K562 (cell line): ENCODE data around the gene PLCG2. TPM values are rescaled to one million over a fixed set of nuclear protein-coding genes. Genes with fewer than 3 reads are reported as not detected.

Experiments used
- ATAC-seq: fragments of 200-7000 bp; cut with Tn5 transposase; 3 replicates; pipeline ENCODE4 v1.9.1; 2020; ENCODE audit warnings: moderate library complexity
- BruUV-seq: library from RNA; stranded (reverse); fragments of 400-500 nt; replicated peaks from 2 replicates; lab custom pipeline; 2021; lab: Mats Ljungman, UMichigan
- CTCF ChIA-PET: fragments of 300-600 bp; formaldehyde crosslinking; extraction: SDS; loops from one replicate; lab custom pipeline; 2021; ENCODE audit warnings: low intra/inter-chr PET ratio; lab: Yijun Ruan, JAX
- POLR2A ChIA-PET: fragments of 300-600, 350-650 bp; sonication (Branson Sonifier 250); formaldehyde crosslinking; extraction: SDS; loops from one replicate; lab custom pipeline; 2021; ENCODE audit warnings: antibody characterized with exemption, inconsistent platforms; lab: Yijun Ruan, JAX
- DNase-seq, 4 experiments: peaks; one replicate each; pipeline versions ENCODE4 v3.0.0 to v3.0.0-alpha.2; 2011 to 2018; ENCODE audit warnings: low spot score in 3 of 4, mixed read lengths in 3 of 4; ENCODE audit errors: extremely low read depth in 1 of 4
- FAIRE-seq: peaks from 2 replicates; lab custom pipeline; 2011; peaks lifted over from hg19 to GRCh38; lab: Jason Lieb, UNC
- H2AFZ ChIP-seq: 2 replicates; pipeline ENCODE4 v1.6.0; 2011; ENCODE audit warnings: low read depth, low read length, control low read depth, inconsistent platforms
- H3K27ac ChIP-seq: fragments of 200-600 bp; 3 replicates; pipeline ENCODE4 v1.8.0; 2011; ENCODE audit warnings: low read depth, mild to moderate bottlenecking, control low read depth, inconsistent platforms, low read length, moderate library complexity, mixed read lengths; ENCODE audit errors: extremely low read depth
- H3K27me3 ChIP-seq, 2 experiments: fragments of 300-600 bp in 1 of 2; 2 replicates in 1 of 2; 3 replicates in 1 of 2; pipeline versions ENCODE4 v1.6.0 to v1.8.0; 2011; ENCODE audit warnings: inconsistent platforms in 2 of 2, low read length in 2 of 2, mild to moderate bottlenecking in 1 of 2, mixed read lengths in 1 of 2, moderate library complexity in 1 of 2; ENCODE audit not compliant: control insufficient read depth in 2 of 2, insufficient read depth in 2 of 2
- H3K36me3 ChIP-seq: fragments of 300-600 bp; 3 replicates; pipeline ENCODE4 v1.8.0; 2011; ENCODE audit warnings: mild to moderate bottlenecking, low read length, inconsistent platforms; ENCODE audit not compliant: control insufficient read depth, insufficient read depth
- H3K4me1 ChIP-seq, 2 experiments: fragments of 200-600 bp in 1 of 2; replicated peaks in 1 of 2; 2 replicates in 1 of 2; 3 replicates in 1 of 2; pipeline versions ENCODE4 v1.5.1 to v1.8.0; 2011; ENCODE audit warnings: inconsistent platforms in 2 of 2, low read length in 2 of 2, mild to moderate bottlenecking in 1 of 2, mixed read lengths in 1 of 2, moderate library complexity in 1 of 2; ENCODE audit not compliant: control insufficient read depth in 2 of 2, insufficient read depth in 2 of 2
- H3K4me2 ChIP-seq: 2 replicates; pipeline ENCODE4 v1.6.1; 2011; ENCODE audit warnings: low read length, control low read depth, inconsistent platforms, mixed read lengths; ENCODE audit not compliant: insufficient read depth
- H3K4me3 ChIP-seq: fragments of 200-600 bp; sonication (generic), shearing (Covaris generic); 2 replicates; pipeline ENCODE4 v1.5.1; 2016; ENCODE audit warnings: control low read depth, inconsistent platforms
- H3K79me2 ChIP-seq: fragments of 200-600 bp; 3 replicates; pipeline ENCODE4 v1.8.0; 2011; ENCODE audit warnings: low read length, inconsistent platforms; ENCODE audit not compliant: control insufficient read depth, insufficient read depth
- H3K9ac ChIP-seq, 2 experiments: 2 replicates each; pipeline versions ENCODE4 v1.6.0 to v1.6.1; 2011; ENCODE audit warnings: low read depth in 2 of 2, low read length in 2 of 2, control low read depth in 1 of 2, inconsistent platforms in 1 of 2, mild to moderate bottlenecking in 1 of 2, mixed read lengths in 1 of 2; ENCODE audit not compliant: insufficient read depth in 1 of 2
- H3K9me1 ChIP-seq: one replicate; pipeline ENCODE4 v1.6.0; 2011; ENCODE audit warnings: inconsistent platforms, mild to moderate bottlenecking, low read length, moderate library complexity; ENCODE audit not compliant: control insufficient read depth, insufficient read depth
- H3K9me3 ChIP-seq: replicated peaks from 2 replicates; pipeline ENCODE4 v1.5.1; 2011; ENCODE audit warnings: low read depth, low read length, inconsistent platforms; ENCODE audit not compliant: control insufficient read depth, insufficient read depth
- H4K20me1 ChIP-seq: replicated peaks from 2 replicates; pipeline ENCODE4 v1.6.1; 2011; ENCODE audit warnings: low read length, inconsistent platforms, mixed read lengths; ENCODE audit not compliant: control insufficient read depth, insufficient read depth
- BRD9 ChIP-seq: fragments of 450-650 bp; IDR thresholded peaks from 2 replicates; pipeline ENCODE4 v1.6.1; 2018; ENCODE audit warnings: low read depth; ENCODE audit not compliant: partially characterized antibody
- CREBBP ChIP-seq: IDR thresholded peaks from one replicate; pipeline ENCODE4 v1.6.1; 2012; ENCODE audit warnings: low read depth, mild to moderate bottlenecking, control low read depth, inconsistent platforms, low read length
- MCM5 ChIP-seq: fragments of 450-650 bp; IDR thresholded peaks from 2 replicates; pipeline ENCODE4 v1.6.1; 2016; ENCODE audit warnings: low read depth
- TRIM24 ChIP-seq, 2 experiments: fragments of 450-650 bp; IDR thresholded peaks; 2 replicates each; pipeline ENCODE4 v1.6.1; 2016
- ZNF695 ChIP-seq: fragments of 450-650 bp; formaldehyde crosslinking; IDR thresholded peaks from 2 replicates; pipeline ENCODE4 v1.4.0; 2020; ENCODE audit warnings: mild to moderate bottlenecking, moderate library complexity
- WGBS: fragments of 100-300 bp; shearing (Covaris generic); methylation state at CpG from one replicate; pipeline ENCODE4 v1.1.6; 2016; ENCODE audit warnings: low coverage, mixed read lengths; ENCODE audit not compliant: insufficient coverage; ENCODE audit errors: missing lambda C conversion rate; 5-methylcytosine and 5-hydroxymethylcytosine counted together
- in situ Hi-C: fragments of 300-500 bp; cut with MboI; formaldehyde crosslinking; loops from 4 replicates; pipeline ENCODE4 v1.15.0; 2018; ENCODE audit warnings: inconsistent platforms, mixed read lengths
- intact Hi-C: fragments of 100-400 bp; cut with micrococcal nuclease; formaldehyde crosslinking; loops from 2 replicates; pipeline ENCODE4 v1.14.2; 2022
- polyA plus RNA-seq, 8 experiments: library from polyadenylated mRNA; depleted of rRNA in 4 of 8; stranded (reverse) in 5 of 8; unstranded in 3 of 8; fragments of >200 nt; fragmentation: Nextera tagmentation in 2 of 8; fragmentation: Illumina TruSeq in 1 of 8; extraction: Ambion mirVana in 2 of 8; extraction: Trizol in 1 of 8; gene quantifications; 2 replicates each; pipeline versions ENCODE4 v1.2.1 to v1.2.3, GENCODE V29; 2011 to 2014; ENCODE audit warnings: inconsistent platforms in 1 of 8, missing spikeins in 1 of 8
- total RNA-seq, 7 experiments: library from RNA; depleted of rRNA in 6 of 7; stranded (reverse); fragments of >200 nt in 6 of 7; fragmentation: Illumina TruSeq in 2 of 7; extraction: Trizol in 2 of 7; gene quantifications; 2 replicates each; pipeline versions ENCODE4 v1.2.1 to v1.2.3, GENCODE V29; 2011 to 2021; ENCODE audit warnings: low replicate concordance in 1 of 7
- TF ChIP-seq, protein P1 (sequence below): sonication (generic); formaldehyde crosslinking; IDR thresholded peaks from 2 replicates; pipeline ENCODE4 v1.8.0; 2022; ENCODE audit warnings: missing genetic modification reagents, mild to moderate bottlenecking, moderate library complexity, borderline replicate concordance

PLCG2 gene
- total and polyA plus RNA-seq, 9 of the 15 experiments (the other 6 are each of a cell fraction or from before 2014, with no cell fraction given): 0.94 to 7.1 (median 3.1) TPM

DNA sequence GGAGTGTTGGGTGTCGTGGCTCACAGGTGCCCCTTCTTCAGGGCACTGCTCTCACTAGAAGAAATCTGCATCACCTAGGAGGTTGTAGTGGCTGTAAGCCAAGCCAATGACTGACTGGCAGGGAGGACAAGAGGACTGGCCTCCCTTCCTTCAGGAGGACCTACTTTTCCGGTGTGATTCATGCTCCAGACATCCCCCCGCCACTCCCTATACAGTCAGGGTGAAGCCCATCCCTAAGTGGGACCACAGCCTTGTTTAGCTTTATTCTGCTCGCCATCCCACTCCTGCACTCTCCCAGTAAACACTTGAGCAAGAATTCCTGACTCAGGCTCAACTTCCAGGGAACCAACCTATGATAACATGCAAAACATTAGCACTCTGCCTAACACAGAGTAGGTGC is 67.0 kb downstream of the PLCG2 start:
- no peaks in the 10 kb centered on the region for H3K9me1 ChIP-seq
- no peak overlapping the region for H3K4me3 ChIP-seq
- no peak overlapping the region for H3K4me2 ChIP-seq
- ATAC-seq: no peak
- H3K27me3 ChIP-seq: peaks cover 31 to 49% of the 10 kb centered on the region in 2 experiments
- intact Hi-C loops: no loop called here
- no TSS peak for BruUV-seq
- no peaks in the 10 kb centered on the region for H3K36me3 ChIP-seq
- CTCF ChIA-PET: no interaction called here
- TF ChIP-seq, protein P1, sequence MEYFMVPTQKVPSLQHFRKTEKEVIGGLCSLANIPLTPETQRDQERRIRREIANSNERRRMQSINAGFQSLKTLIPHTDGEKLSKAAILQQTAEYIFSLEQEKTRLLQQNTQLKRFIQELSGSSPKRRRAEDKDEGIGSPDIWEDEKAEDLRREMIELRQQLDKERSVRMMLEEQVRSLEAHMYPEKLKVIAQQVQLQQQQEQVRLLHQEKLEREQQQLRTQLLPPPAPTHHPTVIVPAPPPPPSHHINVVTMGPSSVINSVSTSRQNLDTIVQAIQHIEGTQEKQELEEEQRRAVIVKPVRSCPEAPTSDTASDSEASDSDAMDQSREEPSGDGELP (CRISPR knock-in tag): no peak
- no peak for TF ChIP-seq ZNF695 (CRISPR knock-in tag)
- TF ChIP-seq BRD9: no peak
- no peak for TF ChIP-seq TRIM24 (IDR thresholded peaks at IDR 0.05)
- TF ChIP-seq CREBBP: no peak
- TF ChIP-seq MCM5: no peak
- TF ChIP-seq, all 486 proteins: peak for 0
- H3K9me3 ChIP-seq: no peaks in the 10 kb centered on the region
- WGBS: 2% methylated on average over 4 of the region's 4 CpGs
- H3K4me1 ChIP-seq: no peaks in the 10 kb centered on the region; a peak in 2 of 5 replicates
- no peaks in the 10 kb centered on the region for H3K79me2 ChIP-seq
- POLR2A ChIA-PET: interaction anchor here (0.7 kb wide), 1 partner anchor 77 kb away, joined by 4 read pairs; no protein-coding TSS in a partner anchor
- no peaks in the 10 kb centered on the region for H4K20me1 ChIP-seq
- FAIRE-seq (no peak), DNase-seq (no peak)
- no peak overlapping the region for H2AFZ ChIP-seq
- in situ Hi-C loops: no loop called here
- H3K27ac ChIP-seq: no peak overlapping the region
- no peak overlapping the region for H3K9ac ChIP-seq
